HG03571 (cell line): Measurements from ENCODE around the gene NRCAM.
"Not testable (repeated sequence)": the region's sequence is repeated elsewhere in the genome, so short reads cannot be mapped to it uniquely, and the experiment has no call there.

Source experiments
- ATAC-seq: cut with Tn5 transposase; IDR thresholded peaks from one replicate; pipeline ENCODE4 v1.9.1; 2021; ENCODE audit not compliant: unreplicated experiment

NRCAM gene

DNA sequence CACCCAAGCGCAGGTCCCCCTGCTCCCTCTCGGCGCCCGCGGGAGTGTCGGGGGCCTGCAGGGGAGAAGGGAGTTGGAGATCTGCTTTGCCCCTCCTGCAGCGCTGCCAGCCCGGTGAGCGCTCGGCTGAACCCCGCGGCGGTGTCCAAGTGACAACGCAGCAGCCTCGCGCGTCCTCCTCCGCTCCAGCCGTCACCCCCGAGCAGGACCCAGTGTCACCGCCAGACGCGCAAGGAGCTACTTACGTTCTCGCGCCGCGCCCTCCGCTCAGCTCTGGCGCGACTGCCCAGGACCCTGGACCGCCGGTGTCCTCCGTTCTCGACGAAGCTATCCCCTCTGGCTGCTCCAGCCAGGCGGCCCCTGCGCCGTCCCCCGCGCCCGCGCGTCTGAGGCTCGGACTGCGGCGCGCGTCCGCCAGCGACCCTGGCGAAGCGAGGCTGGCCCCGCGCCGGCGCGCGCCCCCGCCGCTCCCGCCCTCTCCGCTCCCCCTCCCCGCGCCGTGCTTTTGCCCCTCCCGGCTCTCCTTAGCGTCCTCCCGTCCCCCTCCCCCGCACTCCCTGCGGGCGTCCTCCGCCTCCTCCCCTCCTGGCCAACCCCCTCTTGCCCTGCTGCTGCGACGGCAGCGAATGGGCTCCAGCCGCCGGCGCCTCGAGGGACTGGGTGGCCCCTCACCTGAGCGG, at the start of gene NRCAM:
TSS of gene NRCAM (minus strand) at position 439 of the 680 bp plus-strand sequence. CDS start 216,372 bp downstream, outside the sequence.
- ATAC-seq: no peak

DNA sequence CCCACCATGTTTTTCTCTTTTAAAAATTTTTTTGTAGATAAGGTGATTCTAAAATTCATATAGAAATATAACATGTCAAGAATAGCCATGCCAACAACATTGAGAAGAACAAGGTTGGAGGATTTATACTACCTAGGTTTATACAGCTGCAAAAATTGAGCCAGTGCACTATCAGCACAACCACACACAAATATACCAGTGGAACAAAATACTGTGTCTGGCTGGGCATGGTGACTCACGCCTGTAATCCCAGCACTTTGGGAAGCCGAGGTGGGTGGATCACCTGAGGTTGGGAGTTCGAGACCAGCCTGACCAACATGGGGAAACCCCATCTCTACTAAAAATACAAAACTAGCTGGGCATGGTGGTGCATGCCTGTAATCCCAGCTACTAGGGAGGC, 48.3 kb upstream of the NRCAM start:
- ATAC-seq: not testable (repeated sequence)

DNA sequence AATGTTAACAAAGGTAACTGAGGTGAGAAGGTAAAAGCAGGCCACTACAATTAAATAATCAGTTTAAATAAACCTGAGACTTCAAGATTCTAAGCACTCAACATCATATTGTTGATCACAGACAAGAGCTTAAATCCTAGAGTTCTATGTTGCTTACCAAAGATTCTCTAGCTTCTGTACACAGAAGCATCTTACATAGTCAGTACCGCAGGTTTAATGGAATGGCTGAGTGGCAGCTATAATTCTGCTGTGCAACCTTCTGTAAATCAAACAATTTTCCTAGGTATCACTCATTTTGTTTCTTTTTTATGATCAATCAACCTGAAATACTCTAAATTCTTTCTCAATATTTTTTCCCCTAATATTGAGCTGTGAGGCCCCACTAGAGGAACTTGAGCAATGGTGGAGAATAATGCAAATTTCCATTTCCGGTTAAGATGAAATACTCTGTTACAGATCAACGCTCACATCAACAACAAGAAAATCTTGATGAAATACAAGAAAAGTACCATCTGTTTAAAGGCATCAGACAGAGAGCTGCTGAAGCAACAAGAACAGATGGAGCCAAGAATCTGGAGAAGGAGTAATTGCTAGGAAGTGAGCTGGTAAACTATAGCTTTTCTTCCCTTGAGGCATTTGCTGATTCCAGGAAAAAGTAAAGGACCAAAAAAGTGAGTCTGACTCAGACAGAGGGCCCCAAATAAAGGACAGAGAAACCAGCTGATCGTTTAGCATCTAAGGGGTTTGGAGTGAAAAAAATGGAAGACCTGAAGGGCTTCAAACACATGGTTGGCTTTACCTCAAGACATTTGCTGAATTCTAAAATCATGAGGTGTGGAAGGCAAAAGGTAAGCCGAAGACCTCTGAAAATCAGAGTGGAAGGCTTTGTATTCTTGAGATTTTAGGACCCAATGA, 47.1 kb upstream of the NRCAM start:
- peak; percentile 89 for ATAC-seq

DNA sequence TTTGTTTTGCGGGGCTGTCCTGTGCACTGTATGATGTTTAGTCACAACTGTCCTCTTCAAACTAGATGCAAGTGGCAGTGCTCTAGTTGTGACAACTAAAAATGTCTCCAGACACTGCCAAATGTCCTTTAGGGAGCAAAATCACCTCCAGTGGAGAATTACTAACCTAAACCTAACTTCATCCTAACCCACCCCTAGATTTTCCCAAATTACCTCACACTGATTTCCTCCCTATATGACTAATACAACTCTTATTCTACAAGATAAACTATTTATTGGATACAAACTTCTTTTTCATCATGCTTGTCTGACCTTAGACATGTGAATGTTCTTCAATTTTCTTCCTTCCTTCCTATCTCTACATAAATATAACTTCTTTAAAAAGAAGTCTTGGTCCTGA, 43.3 kb upstream of the NRCAM start:
- no peak for ATAC-seq

DNA sequence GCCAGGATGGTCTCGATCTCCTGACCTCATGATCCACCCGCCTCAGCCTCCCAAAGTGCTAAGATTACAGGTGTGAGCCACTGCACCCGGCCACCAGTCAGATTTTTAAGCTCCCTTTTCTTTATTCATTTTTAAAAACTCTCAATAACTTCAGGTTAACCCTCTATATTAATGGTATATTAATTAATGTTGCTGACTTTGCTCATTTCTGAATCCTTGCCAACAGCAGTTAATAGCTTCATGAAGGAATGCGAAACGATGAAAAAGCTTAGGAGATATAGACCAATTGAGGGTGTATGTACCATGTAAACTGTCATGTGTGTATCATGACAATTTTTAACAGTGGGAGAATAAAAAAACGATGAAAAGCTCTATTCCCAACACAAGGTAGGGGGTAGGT, 42.2 kb upstream of the NRCAM start:
- no peak for ATAC-seq

DNA sequence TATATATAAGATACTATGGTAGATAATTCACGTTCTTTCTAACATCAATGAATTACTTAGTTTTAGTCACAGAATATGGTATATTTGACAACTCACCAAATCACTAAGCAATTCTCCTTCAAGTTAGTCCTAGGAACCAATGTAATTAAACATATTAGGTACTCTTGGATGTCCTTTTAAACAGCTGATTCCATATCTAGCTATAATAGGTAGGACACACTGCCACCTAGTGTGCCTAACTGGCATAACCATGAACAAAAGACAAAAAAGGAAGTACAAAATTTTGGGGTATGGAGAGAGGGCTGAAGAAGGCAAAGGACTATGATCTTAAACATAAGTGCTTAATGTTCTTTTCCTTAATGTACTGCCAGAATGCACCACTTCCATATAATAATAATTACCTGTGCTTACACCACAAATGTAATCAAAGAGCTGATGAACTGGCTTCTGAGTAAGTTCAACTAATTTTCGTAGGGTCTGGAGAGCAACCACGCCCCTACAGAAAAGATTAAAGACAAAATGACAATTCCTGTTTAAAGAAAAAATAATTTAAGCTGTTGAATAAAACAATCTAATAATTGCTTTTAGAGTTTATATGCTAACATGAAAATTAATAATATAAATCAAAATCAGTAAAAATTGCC, 41.0 kb upstream of the NRCAM start:
- ATAC-seq: peak; percentile 80

DNA sequence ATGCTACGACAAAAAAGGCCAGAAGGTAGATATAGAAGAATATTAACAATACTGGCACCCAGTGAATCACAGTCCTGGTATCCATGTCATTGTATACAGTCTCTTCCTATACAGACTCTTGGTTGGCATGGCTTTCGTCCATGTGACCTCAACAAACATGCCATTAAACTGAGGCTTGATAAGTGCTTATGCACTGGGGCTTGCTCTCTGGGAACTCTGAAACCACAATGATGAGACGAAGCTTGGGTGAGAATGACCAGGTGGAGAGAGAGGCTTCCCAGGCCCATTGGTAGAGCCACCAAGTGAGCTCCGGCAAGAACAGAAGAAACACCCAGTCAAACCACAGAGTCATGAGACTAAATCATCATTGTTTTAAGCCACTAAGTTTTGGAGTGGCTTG, 36.5 kb upstream of the NRCAM start:
- no peak for ATAC-seq

DNA sequence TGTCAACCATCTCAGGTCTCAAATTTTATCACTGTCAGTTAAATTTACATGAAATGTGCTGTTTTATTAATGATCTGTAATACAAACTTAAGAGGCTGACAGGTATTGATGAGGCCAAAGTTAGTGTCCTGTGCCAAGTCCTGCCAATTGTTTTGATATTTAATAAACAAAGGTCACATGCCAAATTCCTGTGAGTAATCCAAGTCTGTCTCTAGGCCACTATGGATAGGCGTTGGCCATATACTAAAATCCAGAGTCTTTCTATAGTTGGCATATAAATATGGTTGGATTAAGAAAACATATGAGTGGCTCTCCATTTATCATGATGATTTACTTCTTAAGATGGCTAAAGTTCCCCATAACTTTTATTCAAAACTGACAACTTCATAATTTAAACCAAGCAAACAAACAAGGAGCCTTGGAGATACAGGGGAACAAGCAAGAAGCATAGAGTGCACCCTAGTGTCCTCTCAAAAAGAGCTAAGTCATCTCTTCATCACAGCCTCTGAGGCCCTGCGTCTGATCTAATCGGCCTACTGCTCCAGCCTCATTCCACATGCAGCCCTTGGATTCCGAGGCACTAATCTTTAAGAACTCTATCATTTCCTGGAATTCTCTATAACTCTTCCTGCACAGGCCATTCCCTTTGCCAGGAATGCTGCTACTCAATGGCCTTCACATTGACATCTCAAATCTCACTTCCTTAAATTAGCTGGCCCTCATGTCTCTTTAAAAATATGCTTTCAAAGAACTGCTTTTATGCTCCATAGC, 32.7 kb upstream of the NRCAM start:
- ATAC-seq: no peak

DNA sequence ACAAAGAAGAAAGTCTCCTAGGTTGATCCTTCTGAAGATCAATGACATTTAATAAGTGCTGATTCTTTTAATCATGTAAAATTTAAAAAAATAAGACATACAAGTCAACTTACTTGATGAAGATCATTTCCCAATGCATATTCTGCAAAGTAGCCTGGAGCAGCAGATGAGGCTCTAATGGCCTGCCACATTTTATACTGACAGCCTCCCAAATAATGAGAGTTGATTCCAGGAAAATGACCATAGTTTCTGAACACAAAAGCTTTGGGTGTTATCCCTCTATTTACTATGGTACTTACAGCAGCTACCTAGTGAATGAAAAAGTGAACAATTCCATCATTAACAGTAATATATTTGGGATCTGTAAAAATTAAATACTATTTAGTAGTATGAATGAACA, 31.4 kb upstream of the NRCAM start:
- no peak for ATAC-seq

DNA sequence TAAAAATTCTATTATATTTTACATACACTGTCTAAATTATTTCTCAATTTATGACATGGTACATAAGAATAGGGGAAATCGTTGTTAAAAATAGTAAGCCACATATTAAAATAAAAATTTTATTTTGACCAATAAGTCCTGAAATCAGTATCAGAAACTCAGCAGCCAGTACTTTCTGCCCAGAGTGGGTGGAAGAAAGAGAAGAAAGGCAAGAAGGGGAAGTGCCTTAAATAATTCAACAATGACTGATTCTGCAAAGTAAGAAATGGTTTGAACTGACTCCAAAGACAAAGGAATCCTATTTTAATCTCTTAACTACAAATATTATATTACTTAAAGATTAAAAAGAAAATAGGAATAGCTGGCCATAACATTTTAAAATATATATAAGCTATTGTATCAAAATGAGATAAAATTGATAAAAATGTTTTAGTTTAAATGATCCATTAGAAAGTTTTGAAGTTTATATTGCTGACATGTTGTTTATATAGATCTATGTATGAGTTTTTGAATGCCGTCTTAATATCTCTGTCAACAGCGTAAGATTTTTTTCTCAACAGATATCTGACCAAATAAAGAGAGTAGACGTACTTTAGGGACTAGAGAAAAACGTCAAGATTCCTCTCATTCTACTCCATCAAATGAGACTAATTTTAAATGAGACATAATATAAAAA, 30.2 kb upstream of the NRCAM start:
- ATAC-seq: no peak

DNA sequence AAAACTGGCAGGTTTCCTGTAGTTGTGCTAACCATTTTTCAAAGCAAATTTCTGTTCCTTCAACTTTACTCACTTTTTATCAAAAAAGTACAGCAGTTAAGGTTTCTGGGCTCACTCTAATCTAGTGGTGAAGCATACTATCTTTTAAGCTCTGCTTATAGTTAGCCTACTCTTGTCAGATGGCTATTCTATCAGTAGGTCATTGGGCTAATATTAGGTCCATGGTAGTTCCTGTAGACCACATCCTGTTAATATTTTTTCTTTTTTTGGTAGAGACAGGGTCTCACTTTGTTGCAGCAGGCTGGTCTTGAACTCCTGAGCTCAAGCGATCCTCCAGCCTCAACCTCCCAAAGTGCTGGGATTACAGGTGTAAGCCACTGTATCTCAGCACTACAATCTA, 27.9 kb upstream of the NRCAM start:
- ATAC-seq: no peak

DNA sequence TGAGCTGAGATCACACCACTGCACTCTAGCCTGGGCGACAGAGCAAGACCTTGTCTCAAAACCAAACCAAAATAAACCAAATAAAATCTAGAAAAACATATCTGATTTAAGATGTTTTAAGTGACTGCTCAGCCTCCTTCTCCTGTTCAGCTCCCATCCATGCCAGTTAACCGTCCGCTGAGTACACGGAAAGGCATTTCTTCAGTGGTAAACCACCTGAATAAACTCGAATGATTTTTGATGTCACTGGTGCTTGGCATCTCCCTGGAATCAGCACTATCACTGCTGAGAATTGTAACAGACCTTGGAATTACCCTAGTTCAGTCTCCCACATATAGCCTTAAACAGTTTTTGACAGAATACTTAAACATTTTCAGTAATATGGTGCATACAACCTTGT, 24.1 kb upstream of the NRCAM start:
- ATAC-seq: no peak

DNA sequence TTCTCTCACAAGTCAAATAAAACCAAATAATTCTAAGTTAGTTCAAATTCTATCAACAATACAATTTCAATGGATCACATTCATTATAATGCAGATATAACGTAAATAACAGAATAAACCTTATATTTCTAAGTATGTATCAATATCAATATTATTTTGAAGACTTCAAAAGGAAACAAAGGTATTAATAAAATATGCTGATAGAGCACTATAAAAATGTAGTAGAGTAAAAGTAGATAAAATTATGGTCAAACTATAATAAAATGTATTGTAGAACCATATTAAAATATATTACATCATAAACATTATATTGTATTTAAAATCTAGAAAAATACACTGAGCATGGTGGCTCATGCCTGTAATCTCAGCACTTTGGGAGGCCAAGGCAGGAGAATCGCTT, 23.5 kb upstream of the NRCAM start:
- ATAC-seq: no peak

DNA sequence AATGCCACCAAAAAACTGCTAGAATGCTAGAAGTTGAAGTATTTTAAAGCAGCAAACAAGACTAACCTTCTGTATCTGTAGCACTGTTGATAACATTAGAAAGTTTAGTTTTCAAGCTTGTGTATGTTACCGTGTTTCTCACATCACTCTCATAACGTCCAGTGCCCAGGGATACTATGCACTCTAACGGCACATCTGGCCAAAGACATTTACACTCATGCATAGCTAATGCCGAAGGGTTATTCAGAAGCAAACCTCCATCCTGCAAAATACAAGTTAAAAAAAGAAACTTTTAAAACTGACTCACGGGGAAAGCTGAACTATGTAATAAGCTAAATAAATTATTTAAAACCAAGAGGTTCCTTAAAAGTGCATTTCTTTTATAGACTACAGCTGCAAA, 22.9 kb upstream of the NRCAM start:
- ATAC-seq: no peak

DNA sequence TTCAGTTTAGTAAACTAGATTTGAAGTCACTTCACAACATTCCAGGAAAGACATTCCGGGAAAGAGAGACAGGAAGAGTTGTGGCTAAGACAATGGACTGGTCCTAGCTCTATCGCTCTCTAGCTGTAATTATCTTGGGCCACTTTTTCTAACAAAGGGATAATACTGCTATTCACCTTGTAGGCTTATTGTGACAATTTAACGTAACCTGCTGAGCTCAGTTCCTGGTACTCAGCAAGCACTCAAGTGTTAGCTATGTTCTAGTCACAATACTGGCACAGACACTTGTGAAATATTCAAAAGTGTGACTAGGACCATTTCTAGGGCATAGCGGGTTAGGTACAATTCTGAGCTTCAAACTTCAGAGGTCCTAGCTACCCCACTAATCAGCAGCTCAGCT, 12.0 kb upstream of the NRCAM start:
- ATAC-seq: no peak

DNA sequence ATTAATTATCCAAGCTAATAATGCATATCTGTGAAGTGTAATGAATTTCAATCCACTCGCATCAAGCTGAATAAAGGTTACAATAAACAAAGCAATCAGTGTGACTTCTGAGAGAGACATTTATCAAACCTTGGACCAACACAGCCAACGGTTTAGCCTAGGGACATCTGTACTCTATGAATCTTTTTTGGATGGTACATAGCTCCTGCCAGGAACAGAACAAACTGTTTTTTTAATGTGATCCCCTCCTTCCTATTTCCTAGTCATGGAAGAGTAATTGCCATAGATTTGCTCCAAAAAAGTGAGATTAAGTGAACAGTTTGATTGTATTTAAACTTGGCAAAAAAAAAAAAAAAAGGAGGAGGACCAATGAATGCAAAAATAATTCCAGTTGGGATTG, 11.2 kb upstream of the NRCAM start:
- no peak for ATAC-seq

DNA sequence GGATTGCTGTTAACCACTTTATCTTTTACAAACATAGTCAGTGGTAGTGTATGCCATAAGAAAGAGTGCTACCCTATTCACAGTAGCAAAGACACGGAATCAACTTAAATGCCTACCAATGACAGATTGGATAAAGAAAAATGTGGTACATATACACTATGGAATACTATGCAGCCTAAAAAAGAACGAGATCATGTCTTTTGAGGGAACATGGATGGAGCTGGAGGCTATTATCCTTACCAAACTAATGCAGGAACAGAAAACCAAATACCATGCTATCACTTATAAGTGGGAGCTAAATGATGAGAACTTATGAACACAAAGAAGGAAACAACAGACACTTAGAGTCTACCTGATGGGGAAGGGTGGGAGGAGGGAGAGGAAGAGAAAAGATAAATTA, 10.1 kb upstream of the NRCAM start:
- ATAC-seq: not testable (repeated sequence)

DNA sequence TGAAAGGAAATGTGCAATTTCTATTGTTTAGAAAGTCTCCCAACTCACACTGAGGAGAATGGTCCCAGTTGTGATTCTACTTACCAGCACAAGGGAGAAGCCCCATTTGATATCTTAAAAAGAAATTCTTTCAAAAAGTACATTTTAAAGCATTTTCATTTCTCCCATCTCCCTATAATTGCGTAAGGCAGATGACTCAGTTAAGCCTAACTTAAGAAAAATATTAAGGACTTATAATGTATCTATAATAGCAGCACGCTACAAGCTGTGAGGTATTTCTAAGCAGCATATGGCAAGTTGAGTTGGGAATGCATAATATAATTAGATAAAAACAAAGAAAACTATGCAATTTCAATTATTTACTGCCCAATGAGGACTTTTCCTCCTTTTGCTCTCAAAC, 8.5 kb upstream of the NRCAM start:
- ATAC-seq: no peak

DNA sequence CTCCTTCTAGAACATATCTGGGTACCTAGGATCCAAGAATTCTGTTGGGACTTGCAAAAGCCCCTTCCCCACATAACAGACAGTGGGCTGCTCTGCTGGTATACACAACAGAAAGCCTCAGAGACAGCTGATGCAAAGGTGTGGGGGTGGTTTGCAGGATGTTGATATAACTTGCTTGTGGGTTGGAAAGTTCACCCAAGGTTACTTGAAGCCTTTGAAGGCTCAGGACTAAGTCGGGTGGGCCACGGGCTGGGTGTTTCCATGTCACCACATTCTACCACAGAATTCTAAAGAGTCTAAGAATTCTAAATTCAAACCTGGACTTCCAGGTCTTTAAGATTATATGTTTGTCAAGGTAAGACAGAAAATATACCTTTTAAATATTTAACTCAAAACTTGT, 7.4 kb upstream of the NRCAM start:
- no peak for ATAC-seq

DNA sequence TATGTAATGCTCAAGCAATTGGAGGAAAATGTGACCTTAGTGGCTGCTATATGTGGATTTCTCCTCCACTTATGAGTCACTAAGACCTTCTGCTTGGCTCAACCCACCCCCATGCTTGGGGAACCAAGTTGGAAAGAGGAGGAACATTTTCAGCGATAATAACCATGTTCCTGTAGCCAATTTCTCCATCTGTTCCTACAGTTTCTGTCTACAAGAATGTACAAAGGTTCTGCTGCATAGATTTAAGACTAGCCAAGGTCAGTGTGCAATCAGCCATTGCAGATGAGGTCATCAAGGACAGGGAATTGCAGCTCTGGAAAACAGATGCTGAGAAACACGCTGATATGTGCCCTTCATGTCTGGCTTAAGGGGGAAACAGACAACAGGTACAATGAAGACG, 5.6 kb upstream of the NRCAM start:
- ATAC-seq: no peak

DNA sequence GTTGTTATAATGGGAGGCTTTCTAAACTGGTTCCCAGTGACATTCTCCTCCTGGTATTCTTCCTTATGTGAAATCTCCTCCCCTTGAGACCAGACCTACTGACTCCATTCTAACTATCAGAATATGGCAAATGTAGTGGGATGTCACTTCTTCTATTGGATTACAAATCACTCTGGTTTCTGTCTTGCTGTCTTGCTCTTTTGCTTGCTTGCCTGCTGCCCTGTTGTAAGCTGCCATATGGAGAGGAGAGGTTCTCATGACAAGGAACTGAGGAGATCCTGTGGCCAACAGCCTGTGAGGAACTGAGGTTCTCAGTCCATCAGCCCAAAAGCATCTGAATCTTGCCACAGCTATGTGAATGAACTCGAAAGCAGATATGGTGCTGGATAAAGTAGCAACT, 4.7 kb upstream of the NRCAM start:
- ATAC-seq: no peak
